WTC11 (cell line): ENCODE measurements around the gene NPSR1.
"Not testable (repeated sequence)": the region's sequence is repeated elsewhere in the genome, so short reads cannot be mapped to it uniquely, and the experiment has no call there.

Source experiments
- CREM ChIP-seq: sonication (generic); formaldehyde crosslinking; IDR thresholded peaks from 2 replicates; pipeline ENCODE4 v1.8.1; 2022; ENCODE audit warnings: mild to moderate bottlenecking, missing genetic modification reagents, moderate library complexity
- CTCF ChIP-seq: fragments of 200-600 bp; IDR thresholded peaks from 2 replicates; pipeline ENCODE4 v1.8.0; 2022; ENCODE audit warnings: antibody characterized with exemption
- MAX ChIP-seq: sonication (generic); formaldehyde crosslinking; IDR thresholded peaks from 2 replicates; pipeline ENCODE4 v1.8.0; 2022; ENCODE audit warnings: mild to moderate bottlenecking, missing genetic modification reagents
- SP1 ChIP-seq: sonication (generic); formaldehyde crosslinking; conservative IDR thresholded peaks from 2 replicates; pipeline ENCODE4 v1.8.1; 2022; ENCODE audit warnings: missing genetic modification reagents
- STAT6 ChIP-seq: sonication (generic); formaldehyde crosslinking; conservative IDR thresholded peaks from 2 replicates; pipeline ENCODE4 v1.8.1; 2023; ENCODE audit warnings: mild to moderate bottlenecking, low read depth, missing genetic modification reagents, moderate library complexity
- TCF7 ChIP-seq: sonication (generic); formaldehyde crosslinking; IDR thresholded peaks from 2 replicates; pipeline ENCODE4 v1.8.0; 2022; ENCODE audit warnings: mild to moderate bottlenecking, low read depth, missing genetic modification reagents, moderate library complexity
- USF2 ChIP-seq: sonication (generic); formaldehyde crosslinking; IDR thresholded peaks from 2 replicates; pipeline ENCODE4 v1.8.1; 2023; ENCODE audit warnings: mild to moderate bottlenecking, missing genetic modification reagents, moderate library complexity
- ZNF512 ChIP-seq: sonication (generic); formaldehyde crosslinking; IDR thresholded peaks from 2 replicates; pipeline ENCODE4 v1.8.1; 2022; ENCODE audit warnings: missing genetic modification reagents, borderline replicate concordance

GRCh38 chr7:34870041-34870440, 212.0 kb downstream of the NPSR1 start:
- not testable (repeated sequence) for TF ChIP-seq CTCF; STAT6 (CRISPR knock-in tag); SP1 (CRISPR knock-in tag); MAX (CRISPR knock-in tag); USF2 (CRISPR knock-in tag); TCF7 (CRISPR knock-in tag); CREM (CRISPR knock-in tag); ZNF512 (CRISPR knock-in tag)
